ENCODE measurements around the gene KLHL8.

GRCh38 chr4:87134122-87134521 lies 86.3 kb downstream of the KLHL8 start:
- TF ChIP-seq, protein P1, sequence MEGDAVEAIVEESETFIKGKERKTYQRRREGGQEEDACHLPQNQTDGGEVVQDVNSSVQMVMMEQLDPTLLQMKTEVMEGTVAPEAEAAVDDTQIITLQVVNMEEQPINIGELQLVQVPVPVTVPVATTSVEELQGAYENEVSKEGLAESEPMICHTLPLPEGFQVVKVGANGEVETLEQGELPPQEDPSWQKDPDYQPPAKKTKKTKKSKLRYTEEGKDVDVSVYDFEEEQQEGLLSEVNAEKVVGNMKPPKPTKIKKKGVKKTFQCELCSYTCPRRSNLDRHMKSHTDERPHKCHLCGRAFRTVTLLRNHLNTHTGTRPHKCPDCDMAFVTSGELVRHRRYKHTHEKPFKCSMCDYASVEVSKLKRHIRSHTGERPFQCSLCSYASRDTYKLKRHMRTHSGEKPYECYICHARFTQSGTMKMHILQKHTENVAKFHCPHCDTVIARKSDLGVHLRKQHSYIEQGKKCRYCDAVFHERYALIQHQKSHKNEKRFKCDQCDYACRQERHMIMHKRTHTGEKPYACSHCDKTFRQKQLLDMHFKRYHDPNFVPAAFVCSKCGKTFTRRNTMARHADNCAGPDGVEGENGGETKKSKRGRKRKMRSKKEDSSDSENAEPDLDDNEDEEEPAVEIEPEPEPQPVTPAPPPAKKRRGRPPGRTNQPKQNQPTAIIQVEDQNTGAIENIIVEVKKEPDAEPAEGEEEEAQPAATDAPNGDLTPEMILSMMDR (IDR thresholded peaks at IDR 0.05; ENCODE audit: low read depth, low read length, missing input control): no peak
- no peak for TF ChIP-seq EGR1 (IDR thresholded peaks at IDR 0.05; ENCODE audit: low read depth in 2 of 2)
- no peak for TF ChIP-seq TAF1 (conservative IDR thresholded peaks at IDR 0.05)
- no peak for TF ChIP-seq REST (IDR thresholded peaks at IDR 0.05)
- TF ChIP-seq JUND (IDR thresholded peaks at IDR 0.05): no peak
- TF ChIP-seq, protein P2, sequence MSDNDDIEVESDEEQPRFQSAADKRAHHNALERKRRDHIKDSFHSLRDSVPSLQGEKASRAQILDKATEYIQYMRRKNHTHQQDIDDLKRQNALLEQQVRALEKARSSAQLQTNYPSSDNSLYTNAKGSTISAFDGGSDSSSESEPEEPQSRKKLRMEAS (IDR thresholded peaks at IDR 0.05): no peak
- TF ChIP-seq GABPA (IDR thresholded peaks at IDR 0.05 in 1 of 2, conservative IDR thresholded peaks at IDR 0.05 in 1 of 2): no peak
